NCI-H748 treated with DMSO at 0.1 percent for 48 hours (cell line): ENCODE results near the gene AZIN2.
"Not testable (repeated sequence)": the region's sequence is repeated elsewhere in the genome, so short reads cannot be mapped to it uniquely, and the experiment has no call there.

Experiments used
- DNase-seq: peaks from one replicate; lab custom pipeline; 2025; lab: John Stamatoyannopoulos, UW

Gene AZIN2

GRCh38 chr1:33127001-33127823 is 46.3 kb downstream of the AZIN2 start:
- DNase-seq, result peak; percentile 96

DNA sequence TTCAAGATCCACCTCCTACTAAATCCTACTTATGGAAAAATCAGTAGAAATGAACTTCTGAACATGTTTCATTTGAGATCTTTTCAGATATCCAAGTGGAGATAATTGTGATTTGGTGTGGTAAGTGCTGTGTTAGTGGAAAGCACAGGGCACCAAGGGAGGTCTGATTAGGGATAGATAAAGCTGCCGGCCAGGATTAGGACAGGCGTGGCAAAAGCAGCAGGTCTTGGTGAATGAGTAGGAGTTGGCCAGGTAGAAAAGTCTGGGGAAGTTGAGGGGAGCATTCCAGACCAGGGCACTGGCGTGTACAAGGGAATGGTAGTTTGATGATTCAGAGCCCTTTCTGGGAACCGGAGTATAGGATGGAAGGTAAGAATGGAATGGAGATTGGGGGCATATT is 47.8 kb downstream of the AZIN2 start:
- no peak for DNase-seq

- no peak for DNase-seq
Observed at GRCh38 chr1:33130297-33130696, 49.3 kb downstream of the AZIN2 start.

DNA sequence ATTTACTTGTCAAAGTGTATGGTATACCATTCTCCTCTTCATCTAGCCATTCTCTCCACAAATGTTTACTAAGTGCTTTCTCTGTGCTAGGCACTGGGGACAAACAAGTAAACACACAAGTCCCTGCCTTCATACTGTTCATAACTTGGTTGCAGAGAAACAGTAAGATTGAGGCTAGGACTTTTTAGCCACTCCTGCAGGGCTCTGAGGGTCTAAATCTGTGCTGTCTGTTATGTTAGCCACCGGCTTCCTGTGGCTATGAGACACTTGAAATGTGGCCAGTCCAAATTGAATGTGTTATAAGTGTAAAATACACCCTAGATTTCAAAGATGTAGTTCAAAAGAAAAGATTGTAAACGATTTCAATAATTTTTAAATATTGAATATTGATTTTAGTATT is 50.2 kb downstream of the AZIN2 start:
- DNase-seq, result no peak

GRCh38 chr1:33132549-33132948 is 51.6 kb downstream of the AZIN2 start:
- DNase-seq, result no peak

DNA sequence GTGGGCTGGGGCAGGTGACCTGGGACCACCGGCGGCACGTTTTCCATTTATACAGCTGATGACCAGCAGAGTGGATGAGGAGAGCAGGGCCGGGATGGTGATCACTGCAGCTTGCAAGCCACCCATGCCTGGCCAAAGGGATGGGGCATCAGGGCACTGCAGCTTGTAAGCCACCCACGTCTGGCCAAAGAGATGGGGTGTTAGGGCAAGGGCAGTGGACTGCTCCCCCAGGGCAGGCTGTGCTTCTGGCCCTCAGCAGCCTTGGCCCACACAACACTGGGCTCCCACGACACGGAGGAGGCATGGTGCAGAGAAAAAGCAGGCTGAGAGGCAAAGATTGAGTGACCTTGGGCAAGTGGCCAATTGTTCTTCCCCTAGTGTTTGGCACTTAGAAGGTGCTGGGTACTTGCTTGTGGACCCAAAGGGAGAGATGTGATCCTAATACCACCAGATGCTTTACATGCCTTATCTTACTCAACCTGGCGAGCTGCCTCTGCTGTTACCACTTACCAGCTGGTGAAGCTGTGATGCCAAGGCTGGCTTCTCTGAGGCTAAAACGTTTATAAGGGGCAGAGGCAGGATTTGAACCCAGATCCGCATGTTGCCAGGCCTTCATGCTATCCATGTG is 52.6 kb downstream of the AZIN2 start:
- no peak for DNase-seq

DNA sequence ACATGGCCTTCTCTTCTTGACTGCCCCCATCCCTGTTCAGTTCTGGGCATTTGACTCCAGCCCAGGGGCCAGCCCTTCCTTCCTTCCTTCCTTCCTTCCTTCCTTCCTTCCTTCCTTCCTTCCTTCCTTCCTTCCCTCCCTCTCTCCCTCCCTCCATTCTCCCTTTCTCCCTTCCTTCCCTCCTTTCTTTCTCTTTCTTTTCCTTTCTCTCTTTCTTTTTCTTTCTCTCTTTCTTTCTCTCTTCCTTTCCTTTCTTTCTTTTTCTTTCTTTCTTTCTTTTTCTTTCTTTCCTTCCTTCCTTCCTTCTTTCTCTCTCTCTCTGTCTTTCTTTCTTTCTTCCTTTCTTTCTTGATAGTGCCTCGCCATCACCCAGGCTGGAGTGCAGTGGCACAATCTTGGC is 55.1 kb downstream of the AZIN2 start:
- not testable (repeated sequence) for DNase-seq

DNA sequence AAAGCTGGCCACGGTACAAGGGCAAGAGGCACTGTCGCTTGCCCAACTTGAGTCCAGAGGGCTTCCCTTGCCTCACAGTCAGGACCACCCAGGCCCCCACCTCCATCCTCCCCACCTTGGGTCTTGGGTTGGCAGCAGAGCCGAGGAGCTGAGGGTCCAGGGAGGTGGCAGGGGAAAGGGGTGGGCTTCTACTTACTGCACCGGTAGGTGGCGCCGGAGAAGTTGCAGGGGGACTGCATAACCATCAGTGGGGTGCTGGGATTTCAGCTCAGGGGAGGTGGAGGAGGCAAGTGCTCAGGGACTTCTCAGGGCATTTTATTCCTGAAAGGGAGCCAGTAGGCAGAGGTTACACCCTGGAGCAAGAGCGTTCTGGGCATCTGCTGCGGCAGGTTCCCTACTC is 56.8 kb downstream of the AZIN2 start:
- DNase-seq, result no peak

GRCh38 chr1:33140153-33141149 is 59.5 kb downstream of the AZIN2 start:
- DNase-seq, result no peak

- no peak for DNase-seq
Observed at GRCh38 chr1:33141216-33141615, 60.3 kb downstream of the AZIN2 start.

DNA sequence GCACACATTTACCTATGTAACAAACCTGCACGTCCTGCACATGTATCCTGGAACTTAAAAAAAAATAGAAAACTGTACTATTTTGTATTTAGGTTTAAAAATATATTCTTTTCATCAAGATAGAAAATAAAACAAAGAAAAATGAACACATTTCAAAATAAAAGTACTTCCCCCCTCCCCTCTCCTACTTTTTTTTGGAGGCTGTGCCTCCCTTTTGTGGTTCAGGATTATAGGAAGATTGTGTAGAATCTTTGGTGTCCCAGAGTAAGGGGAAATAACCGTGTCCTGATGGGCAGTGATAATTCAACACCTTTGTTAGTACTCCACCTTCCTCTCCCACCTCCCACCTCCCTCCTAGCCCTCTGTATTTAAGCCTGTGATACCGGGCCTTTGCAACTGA is 60.8 kb downstream of the AZIN2 start:
- no peak for DNase-seq

DNA sequence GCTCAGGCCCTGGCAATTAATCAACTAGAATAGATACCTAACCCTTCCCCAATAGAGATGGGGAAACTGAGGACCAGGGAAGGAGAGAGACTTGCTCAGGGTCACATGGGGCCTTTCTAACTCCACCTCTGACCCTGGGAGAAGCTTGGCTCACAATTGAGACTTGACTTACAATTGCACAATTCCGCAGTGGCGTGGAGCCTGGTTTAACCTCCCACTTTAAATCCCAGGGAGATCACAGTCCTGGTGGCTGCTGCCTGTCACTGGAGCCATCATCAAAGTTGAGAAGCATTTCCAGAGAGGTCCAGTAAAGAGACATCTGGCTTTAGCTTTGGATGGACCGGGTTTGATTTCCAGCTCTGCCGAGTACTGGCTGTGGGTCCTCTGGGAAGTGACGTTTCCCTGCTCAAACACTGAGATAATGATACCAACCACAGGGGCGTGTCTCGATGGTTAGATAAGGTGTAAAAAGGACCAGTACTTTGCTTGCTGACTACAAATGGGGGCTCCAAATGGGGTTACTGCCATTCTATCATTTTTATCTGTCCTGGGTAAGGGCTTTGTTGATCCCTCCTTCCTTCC is 61.6 kb downstream of the AZIN2 start:
- no peak for DNase-seq

DNA sequence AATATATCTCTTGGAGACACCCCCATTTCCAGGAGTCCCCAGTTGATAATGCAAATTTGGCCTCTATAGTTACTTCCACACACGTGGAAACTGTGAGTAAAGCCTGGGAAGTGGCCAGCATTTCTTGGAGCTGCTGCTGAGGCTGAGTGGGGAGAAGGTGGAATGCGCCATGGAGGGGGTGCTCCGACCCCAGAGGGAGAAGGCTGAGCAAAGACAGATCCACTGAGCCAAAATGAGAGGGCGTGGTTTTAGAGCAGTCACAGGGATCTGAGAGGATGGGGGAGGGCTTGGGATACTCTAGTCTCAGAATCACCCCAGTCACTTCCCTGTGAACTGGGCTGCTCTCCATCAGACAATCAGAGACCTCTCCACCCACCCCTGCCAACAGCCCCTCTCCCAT is 62.2 kb downstream of the AZIN2 start:
- DNase-seq, result no peak

DNA sequence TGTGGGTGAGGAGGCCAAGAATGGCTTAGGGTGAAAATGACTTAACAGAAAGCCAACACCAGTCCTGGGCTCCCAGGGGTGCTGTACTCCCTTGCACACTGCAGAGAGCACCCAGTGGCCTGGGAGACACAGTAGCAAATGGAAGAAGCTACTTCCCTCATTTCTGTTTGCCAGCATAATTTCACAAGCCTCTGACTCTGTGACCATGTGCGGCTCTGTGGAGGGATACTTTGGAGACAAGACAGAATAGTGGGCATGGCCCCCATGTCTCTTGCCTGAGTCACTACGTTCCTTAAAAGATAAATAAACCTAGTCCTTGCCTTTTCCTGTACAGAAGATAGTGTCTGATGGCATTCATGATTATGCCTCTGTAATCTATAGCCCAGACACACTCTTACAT is 62.7 kb downstream of the AZIN2 start:
- no peak for DNase-seq

DNA sequence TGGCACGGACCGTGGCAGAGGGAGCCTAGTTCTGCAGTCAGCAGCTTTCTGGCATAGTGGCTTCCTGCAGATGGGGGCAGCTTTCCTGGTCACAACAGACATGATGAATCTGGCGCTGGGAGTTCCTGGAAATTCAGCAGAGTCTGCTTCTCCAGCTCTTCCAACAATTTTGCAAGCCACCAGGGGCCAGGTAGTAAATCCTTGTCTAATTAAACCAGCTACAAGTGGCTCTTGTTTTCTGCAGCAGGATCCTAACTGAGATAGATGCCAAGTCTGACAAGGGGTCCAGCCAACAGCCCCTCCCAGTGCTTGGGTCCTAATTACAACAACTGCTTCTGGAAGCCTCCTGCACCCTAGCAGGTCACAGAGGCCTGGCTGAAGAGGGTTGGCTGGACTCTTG is 65.0 kb downstream of the AZIN2 start:
- no peak for DNase-seq

- no peak for DNase-seq
Observed at GRCh38 chr1:33147275-33147996, 66.5 kb downstream of the AZIN2 start.

DNA sequence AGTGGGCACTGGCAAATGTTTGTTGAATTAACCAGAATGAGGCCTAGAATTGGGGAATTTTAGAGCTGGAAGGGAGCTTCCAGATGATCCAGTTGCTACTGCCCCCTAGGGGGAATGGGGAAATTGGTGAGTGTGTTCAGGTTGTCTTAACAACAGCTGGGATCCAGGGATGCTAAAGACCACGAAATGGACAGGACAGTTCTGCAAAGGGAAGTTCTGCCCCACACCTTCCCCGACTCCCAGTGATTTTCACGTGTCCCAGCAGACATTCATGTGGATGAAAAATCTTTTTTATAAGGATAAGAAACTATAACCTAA is 67.0 kb downstream of the AZIN2 start:
- DNase-seq, result no peak

- DNase-seq, result no peak
Observed at GRCh38 chr1:33148615-33149014, 67.7 kb downstream of the AZIN2 start.

DNA sequence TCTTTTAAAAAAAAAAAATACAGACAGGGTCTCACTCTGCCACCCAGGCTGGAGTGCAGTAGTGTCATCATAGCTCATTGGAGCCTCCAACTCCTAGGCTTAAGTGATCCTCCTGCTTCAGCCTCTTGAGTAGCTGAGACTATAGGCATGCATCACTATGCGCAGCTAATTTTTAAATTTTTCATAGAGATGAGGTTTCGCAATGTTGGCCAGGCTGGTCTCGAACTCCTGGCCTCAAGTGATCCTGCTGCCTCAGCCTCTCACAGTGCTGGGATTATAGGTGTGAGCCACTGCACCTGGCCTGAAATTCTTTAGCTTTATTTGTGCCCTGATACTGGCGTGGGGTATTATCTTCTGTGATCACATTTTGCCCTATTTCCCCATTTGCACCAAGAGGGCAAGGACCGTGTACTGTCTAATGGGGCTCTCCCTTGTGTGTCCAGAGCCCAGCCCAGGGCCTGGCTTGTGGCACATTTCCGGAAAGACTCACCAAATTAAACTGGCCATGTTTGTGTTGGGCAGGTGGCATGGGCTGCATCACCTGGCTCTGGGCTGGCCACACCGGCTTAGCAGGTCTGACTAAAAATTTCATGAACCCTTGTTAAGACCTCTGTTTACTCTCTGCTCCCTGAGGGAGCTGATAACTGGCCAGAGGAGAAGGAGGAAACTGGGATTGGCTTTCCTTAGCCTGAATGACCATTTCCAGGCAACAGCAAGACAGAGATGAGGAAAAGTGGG is 68.7 kb downstream of the AZIN2 start:
- DNase-seq, result no peak

DNA sequence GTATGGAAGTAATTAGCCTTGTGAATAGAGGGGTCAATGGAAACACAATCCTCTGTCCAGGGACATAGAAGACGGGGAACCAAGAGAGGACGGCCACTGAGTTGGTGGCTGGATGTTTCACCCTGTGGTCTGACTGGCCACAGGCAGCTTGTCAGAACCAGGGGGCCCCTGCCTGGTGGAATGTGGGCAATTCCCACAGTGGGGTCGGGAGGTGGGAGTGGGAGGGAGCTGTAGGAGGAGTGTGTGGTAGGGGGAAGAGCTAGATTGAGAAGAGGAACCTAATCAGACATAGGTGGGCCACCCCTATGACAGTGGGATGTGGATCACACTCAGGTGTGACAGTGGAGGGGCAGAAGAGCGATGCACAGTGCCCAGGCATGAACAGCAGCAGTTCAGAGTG is 69.6 kb downstream of the AZIN2 start:
- DNase-seq, result no peak

DNA sequence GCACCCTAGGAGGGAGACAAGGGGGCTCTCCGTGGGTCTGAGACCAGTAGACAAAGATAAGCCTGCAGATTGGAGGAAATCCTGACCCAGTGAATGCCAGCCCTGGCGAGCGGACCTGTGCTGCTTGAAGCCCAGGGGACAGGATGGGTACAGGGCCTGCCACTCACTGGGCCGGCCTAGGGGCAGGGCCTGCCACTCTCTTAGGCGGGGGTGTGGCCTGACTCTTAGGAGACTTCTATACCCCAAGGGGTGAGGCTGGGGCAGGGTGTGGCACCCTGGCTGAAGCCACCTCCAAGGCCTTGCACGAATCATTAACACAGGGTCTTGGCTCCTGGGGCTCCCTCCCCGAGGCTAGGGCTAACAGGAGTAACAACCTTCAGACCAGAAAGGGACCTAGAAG is 70.2 kb downstream of the AZIN2 start:
- DNase-seq, result no peak
